Neural cell (in vitro differentiated cells): ENCODE data around the gene PPIL6. TPM values are rescaled to one million over a fixed set of nuclear protein-coding genes. Genes with fewer than 3 reads are reported as not detected.

Experiments
- H2AFZ ChIP-seq: fragments of 200-600, 300-800 bp; sonication (generic), shearing (Covaris generic); 2 replicates; pipeline ENCODE4 v1.6.0; 2014; ENCODE audit warnings: low read depth, mild to moderate bottlenecking, antibody characterized with exemption, low read length, moderate library complexity
- H3F3A ChIP-seq: fragments of 200-600 bp; shearing (Covaris generic); 2 replicates; pipeline ENCODE4 v1.6.1; 2016; ENCODE audit warnings: mild to moderate bottlenecking, moderate library complexity, mixed read lengths, antibody characterized with exemption, low read length; ENCODE audit not compliant: insufficient read depth, poor library complexity, severe bottlenecking
- H3K27ac ChIP-seq: fragments of 200-600, 300-800 bp; sonication (generic), shearing (Covaris generic); 2 replicates; pipeline ENCODE4 v1.5.1; 2014; ENCODE audit warnings: mild to moderate bottlenecking, low read length, moderate library complexity
- H3K27me3 ChIP-seq: fragments of 300-800, 200-600 bp; sonication (generic), shearing (Covaris generic); 2 replicates; pipeline ENCODE4 v1.6.0; 2014; ENCODE audit warnings: mild to moderate bottlenecking, low read depth, low read length, moderate library complexity; ENCODE audit not compliant: insufficient read depth
- H3K36me3 ChIP-seq: fragments of 300-800, 200-600 bp; sonication (generic), shearing (Covaris generic); 2 replicates; pipeline ENCODE4 v1.5.1; 2014; ENCODE audit warnings: mild to moderate bottlenecking, antibody characterized with exemption, low read length, moderate library complexity; ENCODE audit not compliant: insufficient read depth
- H3K4me2 ChIP-seq: fragments of 300-800, 200-600 bp; sonication (generic), shearing (Covaris generic); 2 replicates; pipeline ENCODE4 v1.6.0; 2014; ENCODE audit warnings: mild to moderate bottlenecking, low read length
- H3K4me3 ChIP-seq: fragments of 300-800, 200-600 bp; sonication (generic), shearing (Covaris generic); 2 replicates; pipeline ENCODE4 v1.5.1; 2014; ENCODE audit warnings: mild to moderate bottlenecking, low read length, moderate library complexity
- H3K79me2 ChIP-seq: fragments of 200-600 bp; shearing (Covaris generic); replicated peaks from 2 replicates; pipeline ENCODE4 v1.6.0; 2014; ENCODE audit warnings: mild to moderate bottlenecking, low read length, moderate library complexity; ENCODE audit not compliant: insufficient read depth
- H3K9ac ChIP-seq: fragments of 300-800, 200-600 bp; sonication (generic), shearing (Covaris generic); 2 replicates; pipeline ENCODE4 v1.6.1; 2016; ENCODE audit warnings: mild to moderate bottlenecking, low read length, mixed read lengths
- H3K9me2 ChIP-seq: fragments of 200-600 bp; shearing (Covaris generic); 2 replicates; pipeline ENCODE4 v1.6.1; 2016; ENCODE audit warnings: mild to moderate bottlenecking, low read length, mixed read lengths; ENCODE audit not compliant: insufficient read depth
- H3K9me3 ChIP-seq: fragments of 200-600, 300-800 bp; sonication (generic), shearing (Covaris generic); 2 replicates; pipeline ENCODE4 v1.6.1; 2016; ENCODE audit warnings: mild to moderate bottlenecking, mixed run types, low read length, moderate library complexity, mixed read lengths
- H4K20me1 ChIP-seq: fragments of 200-600 bp; shearing (Covaris generic); 2 replicates; pipeline ENCODE4 v1.6.1; 2016; ENCODE audit warnings: mild to moderate bottlenecking, mixed run types; ENCODE audit not compliant: insufficient read depth
- EZH2 ChIP-seq: fragments of 200-600, 300-800 bp; shearing (Covaris generic), sonication (generic); IDR thresholded peaks from 2 replicates; pipeline ENCODE4 v1.6.1; 2014; ENCODE audit warnings: antibody characterized with exemption, low read length, borderline replicate concordance, mild to moderate bottlenecking; ENCODE audit not compliant: insufficient read depth, poor library complexity, severe bottlenecking
- MXI1 ChIP-seq: fragments of 450-650 bp; conservative IDR thresholded peaks from 2 replicates; pipeline ENCODE4 v1.6.1; 2014; ENCODE audit warnings: antibody characterized with exemption, mild to moderate bottlenecking; ENCODE audit not compliant: poor library complexity, severe bottlenecking
- POLR2AphosphoS5 ChIP-seq: IDR thresholded peaks from 2 replicates; pipeline ENCODE4 v1.6.1; 2012
- SMC3 ChIP-seq: fragments of 450-650 bp; conservative IDR thresholded peaks from 2 replicates; pipeline ENCODE4 v1.6.1; 2014; ENCODE audit warnings: antibody characterized with exemption, mild to moderate bottlenecking, moderate library complexity; ENCODE audit not compliant: poor library complexity
- TAF1 ChIP-seq: IDR thresholded peaks from 2 replicates; pipeline ENCODE4 v1.6.1; 2012; ENCODE audit warnings: low read depth
- polyA plus RNA-seq: library from polyadenylated mRNA; depleted of rRNA; stranded (reverse); fragments of >200 nt; gene quantifications from 2 replicates; pipeline ENCODE4 v1.2.3, GENCODE V29; 2014
- TF ChIP-seq, protein P1 (sequence below): fragments of 450-650 bp; IDR thresholded peaks from 2 replicates; pipeline ENCODE4 v1.5.1; 2014; ENCODE audit warnings: antibody characterized with exemption, mild to moderate bottlenecking, moderate library complexity; ENCODE audit not compliant: poor library complexity, severe bottlenecking

Gene PPIL6
- polyA plus RNA-seq, 1 donor from 2014 or later: 11.8 TPM

DNA sequence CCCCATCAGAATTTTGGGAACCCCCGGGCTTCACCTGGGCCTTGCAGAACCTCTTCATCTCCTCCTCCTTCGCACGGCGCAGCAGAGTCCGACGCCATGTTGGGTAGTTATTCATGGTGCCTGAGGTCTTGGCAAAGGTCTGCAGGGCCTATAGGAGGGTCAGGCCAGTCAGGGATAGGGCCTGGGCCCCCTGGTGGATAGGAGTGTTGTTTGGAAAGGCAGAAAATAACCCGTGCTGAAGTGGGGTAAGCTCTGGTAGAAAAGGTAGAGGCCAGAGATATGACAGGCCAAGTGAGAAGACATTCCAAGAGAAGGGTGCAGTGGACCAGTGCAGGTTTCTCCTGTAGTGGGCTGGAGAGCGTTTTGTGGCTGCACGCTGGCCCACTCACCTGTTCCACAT is 5.0 kb upstream of the PPIL6 start:
- Histone ChIP-seq H3K9ac (no peak overlapping the region), H4K20me1 (no peaks in the 10 kb centered on the region), H3K4me3 (no peak overlapping the region), H3K9me3 (no peaks in the 10 kb centered on the region), H3K4me2 (no peak overlapping the region), H3K27me3 (no peaks in the 10 kb centered on the region), H3K36me3 (peaks cover 5% of the 10 kb centered on the region), H3K9me2 (no peaks in the 10 kb centered on the region), H3K27ac (no peak overlapping the region), H3F3A (no peaks in the 10 kb centered on the region), H2AFZ (no peak overlapping the region), H3K79me2 (no peaks in the 10 kb centered on the region)
- no peak for TF ChIP-seq POLR2AphosphoS5

DNA sequence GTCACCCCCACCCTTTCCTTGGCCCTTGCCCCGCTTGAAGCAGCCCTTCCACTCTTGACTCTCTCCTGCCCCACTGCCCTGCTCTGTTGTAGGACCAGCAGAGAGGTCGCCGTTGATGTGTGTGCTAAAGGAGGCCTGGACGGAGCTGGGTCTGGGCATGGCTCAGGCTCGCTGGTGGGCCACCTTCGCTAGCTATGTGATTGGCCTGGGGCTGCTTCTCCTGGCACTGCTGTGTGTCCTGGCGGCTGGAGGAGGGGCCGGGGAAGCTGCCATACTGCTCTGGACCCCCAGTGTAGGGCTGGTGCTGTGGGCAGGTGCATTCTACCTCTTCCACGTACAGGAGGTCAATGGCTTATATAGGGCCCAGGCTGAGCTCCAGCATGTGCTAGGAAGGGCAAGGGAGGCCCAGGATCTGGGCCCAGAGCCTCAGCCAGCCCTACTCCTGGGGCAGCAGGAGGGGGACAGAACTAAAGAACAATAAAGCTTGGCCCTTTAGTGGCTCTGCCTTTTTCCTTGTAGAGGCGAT is 3.1 kb upstream of the PPIL6 start:
- Histone ChIP-seq H3K4me2 (no peak overlapping the region), H2AFZ (no peak overlapping the region), H3K27me3 (no peaks in the 10 kb centered on the region), H3F3A (no peaks in the 10 kb centered on the region), H3K36me3 (peaks cover 5% of the 10 kb centered on the region), H3K79me2 (no peaks in the 10 kb centered on the region), H3K9me3 (no peaks in the 10 kb centered on the region), H3K9ac (no peak overlapping the region), H3K4me3 (no peak overlapping the region), H3K9me2 (no peaks in the 10 kb centered on the region), H4K20me1 (no peaks in the 10 kb centered on the region), H3K27ac (no peak overlapping the region)
- no peak for TF ChIP-seq EZH2

DNA sequence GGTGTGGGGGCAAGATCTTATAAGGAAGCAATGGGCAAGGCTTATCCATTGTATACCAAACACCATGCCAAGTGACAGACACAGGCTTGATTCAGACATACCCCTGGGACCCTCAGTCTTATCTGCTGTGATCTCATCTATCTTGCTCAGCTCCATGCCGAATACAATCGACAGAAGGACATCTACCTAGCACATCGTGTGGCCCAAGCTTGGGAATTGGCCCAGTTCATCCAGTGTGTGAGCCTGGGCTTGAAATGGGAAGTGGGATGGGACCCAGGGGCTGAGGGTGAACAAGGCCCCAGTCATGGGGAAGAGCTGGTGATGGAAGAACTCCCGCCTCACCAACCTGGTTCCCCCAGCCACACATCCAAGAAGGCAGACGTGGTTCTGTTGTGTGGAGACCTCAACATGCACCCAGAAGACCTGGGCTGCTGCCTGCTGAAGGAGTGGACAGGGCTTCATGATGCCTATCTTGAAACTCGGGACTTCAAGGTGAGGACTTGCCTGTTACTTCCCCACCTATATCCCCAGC is 2.0 kb upstream of the PPIL6 start:
- no peak overlapping the region for H2AFZ ChIP-seq
- H3K9me3 ChIP-seq: no peaks in the 10 kb centered on the region
- TF ChIP-seq SMC3: no peak
- no peak for TF ChIP-seq POLR2AphosphoS5
- no peak for TF ChIP-seq EZH2
- H3K4me3 ChIP-seq: peak overlapping the region; percentile 96
- no peak overlapping the region for H3K27ac ChIP-seq
- no peaks in the 10 kb centered on the region for H4K20me1 ChIP-seq
- H3F3A ChIP-seq: no peaks in the 10 kb centered on the region
- no peak overlapping the region for H3K4me2 ChIP-seq
- no peaks in the 10 kb centered on the region for H3K9me2 ChIP-seq
- no peak overlapping the region for H3K9ac ChIP-seq
- no peaks in the 10 kb centered on the region for H3K79me2 ChIP-seq
- no peaks in the 10 kb centered on the region for H3K27me3 ChIP-seq
- peaks cover 5% of the 10 kb centered on the region for H3K36me3 ChIP-seq

DNA sequence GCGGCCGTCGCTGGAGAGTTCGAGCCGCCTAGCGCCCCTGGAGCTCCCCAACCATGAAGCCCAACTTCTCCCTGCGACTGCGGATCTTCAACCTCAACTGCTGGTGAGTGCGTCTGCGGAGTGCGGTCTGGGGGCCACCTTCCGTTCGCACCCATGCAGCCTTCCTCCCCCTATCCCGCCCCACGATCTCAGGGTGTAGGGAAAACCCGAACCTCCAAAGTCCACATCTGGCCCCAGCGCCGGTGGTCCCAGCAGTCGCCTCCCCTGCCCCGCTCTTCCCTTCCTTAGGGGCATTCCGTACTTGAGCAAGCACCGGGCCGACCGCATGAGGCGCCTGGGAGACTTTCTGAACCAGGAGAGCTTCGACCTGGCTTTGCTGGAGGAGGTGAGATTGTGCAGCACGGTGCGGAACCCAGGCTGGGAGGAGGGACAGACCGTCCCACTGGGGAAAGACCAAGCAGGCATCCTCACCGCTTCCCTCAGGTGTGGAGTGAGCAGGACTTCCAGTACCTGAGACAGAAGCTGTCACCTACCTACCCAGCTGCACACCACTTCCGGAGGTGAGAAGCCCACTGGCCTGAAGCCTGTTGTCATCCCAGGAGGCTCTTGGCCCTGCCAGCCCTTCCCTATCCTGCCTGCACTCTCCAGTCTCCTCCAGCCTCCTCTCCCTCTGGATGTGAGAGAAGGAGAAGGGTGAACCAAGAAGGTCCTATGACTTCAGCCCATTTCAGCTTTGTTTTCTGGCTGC is 815 bp upstream of the PPIL6 start:
- Histone ChIP-seq H4K20me1 (no peaks in the 10 kb centered on the region), H3K36me3 (peaks cover 5% of the 10 kb centered on the region), H3K9me3 (no peaks in the 10 kb centered on the region), H3K4me3 (peak overlapping the region; percentile 96), H2AFZ (peak overlapping the region; percentile 36), H3K9me2 (no peaks in the 10 kb centered on the region), H3K79me2 (no peaks in the 10 kb centered on the region), H3K27me3 (no peaks in the 10 kb centered on the region), H3K9ac (peak overlapping the region; percentile 73), H3F3A (no peaks in the 10 kb centered on the region), H3K27ac (no peak overlapping the region), H3K4me2 (peak overlapping the region; percentile 65)
- no peak for TF ChIP-seq MXI1
- peak; percentile 4 for TF ChIP-seq TAF1
- TF ChIP-seq, protein P1, sequence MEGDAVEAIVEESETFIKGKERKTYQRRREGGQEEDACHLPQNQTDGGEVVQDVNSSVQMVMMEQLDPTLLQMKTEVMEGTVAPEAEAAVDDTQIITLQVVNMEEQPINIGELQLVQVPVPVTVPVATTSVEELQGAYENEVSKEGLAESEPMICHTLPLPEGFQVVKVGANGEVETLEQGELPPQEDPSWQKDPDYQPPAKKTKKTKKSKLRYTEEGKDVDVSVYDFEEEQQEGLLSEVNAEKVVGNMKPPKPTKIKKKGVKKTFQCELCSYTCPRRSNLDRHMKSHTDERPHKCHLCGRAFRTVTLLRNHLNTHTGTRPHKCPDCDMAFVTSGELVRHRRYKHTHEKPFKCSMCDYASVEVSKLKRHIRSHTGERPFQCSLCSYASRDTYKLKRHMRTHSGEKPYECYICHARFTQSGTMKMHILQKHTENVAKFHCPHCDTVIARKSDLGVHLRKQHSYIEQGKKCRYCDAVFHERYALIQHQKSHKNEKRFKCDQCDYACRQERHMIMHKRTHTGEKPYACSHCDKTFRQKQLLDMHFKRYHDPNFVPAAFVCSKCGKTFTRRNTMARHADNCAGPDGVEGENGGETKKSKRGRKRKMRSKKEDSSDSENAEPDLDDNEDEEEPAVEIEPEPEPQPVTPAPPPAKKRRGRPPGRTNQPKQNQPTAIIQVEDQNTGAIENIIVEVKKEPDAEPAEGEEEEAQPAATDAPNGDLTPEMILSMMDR: peak; percentile 61
